IMR-90 (cell line): ENCODE results near the gene SUPT3H. TPM values are rescaled to one million over a fixed set of nuclear protein-coding genes. Genes with fewer than 3 reads are reported as not detected.

Source experiments
- ATAC-seq: fragments of 200-7000 bp; cut with Tn5 transposase; 2 replicates; pipeline ENCODE4 v1.9.1; 2020; ENCODE audit warnings: low read depth, mild to moderate bottlenecking, moderate library complexity
- BruUV-seq: library from RNA; stranded (reverse); fragments of 400-500 nt; replicated peaks from 2 replicates; lab custom pipeline; 2021; lab: Mats Ljungman, UMichigan
- CTCF ChIA-PET: fragments of 300-600 bp; formaldehyde crosslinking; extraction: SDS; loops from one replicate; lab custom pipeline; 2021; ENCODE audit warnings: antibody characterized with exemption; lab: Yijun Ruan, JAX
- POLR2A ChIA-PET: fragments of 300-600 bp; sonication (Branson Sonifier 250); formaldehyde crosslinking; loops from one replicate; lab custom pipeline; 2022; ENCODE audit warnings: antibody characterized with exemption; ENCODE audit not compliant: unreplicated experiment; lab: Charles Lee
- DNase-seq: peaks from one replicate; pipeline ENCODE4 v3.0.0; 2013
- H2AFZ ChIP-seq: replicated peaks from 2 replicates; pipeline ENCODE3; 2013; ENCODE audit warnings: low read length, mild to moderate bottlenecking; ENCODE audit not compliant: poor library complexity
- H2AK5ac ChIP-seq: 2 replicates; pipeline ENCODE4 v1.6.1; 2013; ENCODE audit warnings: low read depth, low read length, inconsistent platforms
- H2AK9ac ChIP-seq: replicated peaks from 2 replicates; pipeline ENCODE3; 2013; ENCODE audit warnings: mild to moderate bottlenecking, low read depth, low read length, moderate library complexity; ENCODE audit not compliant: poor library complexity
- H2BK120ac ChIP-seq: 2 replicates; pipeline ENCODE4 v1.6.1; 2013; ENCODE audit warnings: low read depth, low read length, inconsistent platforms
- H2BK15ac ChIP-seq: 3 replicates; pipeline ENCODE4 v1.6.1; 2013; ENCODE audit warnings: low read depth, low read length, inconsistent platforms
- H2BK20ac ChIP-seq: 2 replicates; pipeline ENCODE4 v1.6.1; 2013; ENCODE audit warnings: low read depth, mild to moderate bottlenecking, inconsistent platforms, low read length, moderate library complexity
- H2BK5ac ChIP-seq: 2 replicates; pipeline ENCODE4 v1.6.1; 2013; ENCODE audit warnings: mild to moderate bottlenecking, low read depth, low read length, inconsistent platforms; ENCODE audit not compliant: poor library complexity, severe bottlenecking
- H3K14ac ChIP-seq: replicated peaks from 2 replicates; pipeline ENCODE4 v1.6.1; 2013; ENCODE audit warnings: low read depth, low read length, inconsistent platforms
- H3K18ac ChIP-seq: 2 replicates; pipeline ENCODE4 v1.6.1; 2013; ENCODE audit warnings: low read depth, low read length, control low read depth
- H3K23ac ChIP-seq: 2 replicates; pipeline ENCODE4 v1.6.1; 2013; ENCODE audit warnings: low read depth, low read length, inconsistent platforms
- H3K27ac ChIP-seq: 2 replicates; pipeline ENCODE4 v1.5.1; 2013; ENCODE audit warnings: mild to moderate bottlenecking, control low read depth, low read length; ENCODE audit not compliant: insufficient read depth
- H3K27me3 ChIP-seq: 2 replicates; pipeline ENCODE4 v1.6.1; 2013; ENCODE audit warnings: low read length; ENCODE audit not compliant: control insufficient read depth, insufficient read depth
- H3K36me3 ChIP-seq: 2 replicates; pipeline ENCODE4 v1.6.1; 2013; ENCODE audit warnings: low read length, mixed read lengths; ENCODE audit not compliant: control insufficient read depth, insufficient read depth
- H3K4ac ChIP-seq: 2 replicates; pipeline ENCODE4 v1.6.1; 2013; ENCODE audit warnings: low read depth, low read length, inconsistent platforms
- H3K4me1 ChIP-seq: 2 replicates; pipeline ENCODE4 v1.6.1; 2013; ENCODE audit warnings: low read length, mixed read lengths; ENCODE audit not compliant: control insufficient read depth, insufficient read depth
- H3K4me2 ChIP-seq: 2 replicates; pipeline ENCODE4 v1.6.1; 2013; ENCODE audit warnings: low read depth, mild to moderate bottlenecking, control low read depth, low read length, moderate library complexity
- H3K4me3 ChIP-seq: 2 replicates; pipeline ENCODE4 v1.5.1; 2013; ENCODE audit warnings: low read depth, mild to moderate bottlenecking, control low read depth, low read length, moderate library complexity; ENCODE audit not compliant: insufficient read depth
- H3K56ac ChIP-seq: 2 replicates; pipeline ENCODE4 v1.6.1; 2013; ENCODE audit warnings: low read length, inconsistent platforms; ENCODE audit not compliant: insufficient read depth; ENCODE audit errors: extremely low read depth
- H3K79me1 ChIP-seq, 2 experiments: 2 replicates each; pipeline ENCODE4 v1.6.1; 2013; ENCODE audit warnings: low read length in 2 of 2, inconsistent platforms in 1 of 2, low read depth in 1 of 2
- H3K9ac ChIP-seq: 2 replicates; pipeline ENCODE4 v1.6.1; 2013; ENCODE audit warnings: low read depth, low read length, control low read depth
- H3K9me1 ChIP-seq: 2 replicates; pipeline ENCODE4 v1.6.1; 2013; ENCODE audit warnings: low read length, inconsistent platforms; ENCODE audit not compliant: insufficient read depth
- H3K9me3 ChIP-seq: 2 replicates; pipeline ENCODE4 v1.6.1; 2013; ENCODE audit warnings: low read length; ENCODE audit not compliant: control insufficient read depth, insufficient read depth
- H4K20me1 ChIP-seq: 2 replicates; pipeline ENCODE4 v1.6.1; 2013; ENCODE audit warnings: low read length, inconsistent platforms; ENCODE audit not compliant: insufficient read depth
- H4K5ac ChIP-seq: 2 replicates; pipeline ENCODE4 v1.6.1; 2013; ENCODE audit warnings: mild to moderate bottlenecking, low read depth, low read length, control low read depth
- H4K8ac ChIP-seq, 2 experiments: 2 replicates each; pipeline ENCODE4 v1.6.1; 2013; ENCODE audit warnings: low read depth in 2 of 2, low read length in 2 of 2, control low read depth in 1 of 2, inconsistent platforms in 1 of 2
- H4K91ac ChIP-seq: 2 replicates; pipeline ENCODE4 v1.6.1; 2013; ENCODE audit warnings: low read depth, low read length, inconsistent platforms; ENCODE audit not compliant: insufficient read depth
- BHLHE40 ChIP-seq: fragments of 150-350 bp; IDR thresholded peaks from 2 replicates; pipeline ENCODE4 v1.6.1; 2016; ENCODE audit warnings: mild to moderate bottlenecking, low read depth, low read length
- CEBPB ChIP-seq: IDR thresholded peaks from 2 replicates; pipeline ENCODE4 v1.6.1; 2012; ENCODE audit warnings: low read depth, low read length, improper control_type of control experiment
- CHD1 ChIP-seq: IDR thresholded peaks from 2 replicates; pipeline ENCODE4 v1.6.1; 2012; ENCODE audit warnings: low read depth, low read length, improper control_type of control experiment
- FOS ChIP-seq: fragments of 150-350 bp; IDR thresholded peaks from 2 replicates; pipeline ENCODE4 v1.6.1; 2016; ENCODE audit warnings: low read depth, low read length
- MAFK ChIP-seq: IDR thresholded peaks from 2 replicates; pipeline ENCODE4 v1.6.1; 2012; ENCODE audit warnings: low read depth, low read length, improper control_type of control experiment
- RAD21 ChIP-seq: IDR thresholded peaks from 2 replicates; pipeline ENCODE4 v1.6.1; 2012; ENCODE audit warnings: low read length, improper control_type of control experiment
- RCOR1 ChIP-seq: IDR thresholded peaks from 2 replicates; pipeline ENCODE4 v1.6.1; 2012; ENCODE audit warnings: mild to moderate bottlenecking, low read length, improper control_type of control experiment; ENCODE audit not compliant: insufficient replicate concordance
- RFX5 ChIP-seq: IDR thresholded peaks from 2 replicates; pipeline ENCODE4 v1.8.0; 2012; ENCODE audit warnings: low read depth, mild to moderate bottlenecking, low read length, moderate library complexity
- SMC3 ChIP-seq: fragments of 150-350 bp; IDR thresholded peaks from 2 replicates; pipeline ENCODE4 v1.6.1; 2016; ENCODE audit warnings: low read depth, mild to moderate bottlenecking, antibody characterized with exemption, low read length, moderate library complexity
- WGBS, 2 experiments: methylation state at CpG; one replicate each; pipeline versions ENCODE4 v1.1.5 to v1.1.7; 2013; ENCODE audit warnings: missing lambda C conversion rate in 2 of 2; ENCODE audit not compliant: insufficient read length in 1 of 2; ENCODE audit errors: extremely low coverage in 2 of 2; 5-methylcytosine and 5-hydroxymethylcytosine counted together
- dilution Hi-C: fragments of 300-500 bp; cut with HindIII; formaldehyde crosslinking; loops from one replicate; pipeline ENCODE4 v1.14.3; 2018; ENCODE audit warnings: low sequenced_read_pairs; ENCODE audit not compliant: unreplicated experiment
- in situ Hi-C: fragments of 300-500 bp; cut with MboI; formaldehyde crosslinking; loops from 3 replicates; pipeline ENCODE4 v1.14.3; 2019; ENCODE audit warnings: low sequenced_read_pairs, inconsistent platforms, mixed read lengths
- intact Hi-C: fragments of 100-400 bp; cut with micrococcal nuclease; formaldehyde crosslinking; loops from 2 replicates; pipeline ENCODE4 v1.10.0; 2022
- polyA plus RNA-seq, 3 experiments: library from polyadenylated mRNA; depleted of rRNA; stranded (reverse); fragments of >200 nt; gene quantifications; 2 replicates each; pipeline ENCODE4 v1.2.3, GENCODE V29; 2012; ENCODE audit warnings: low replicate concordance in 1 of 3
- total RNA-seq: library from RNA; depleted of rRNA; stranded (reverse); fragments of >200 nt; gene quantifications from 2 replicates; pipeline ENCODE4 v1.2.3, GENCODE V29; 2012
- TF ChIP-seq, protein P1 (sequence below): conservative IDR thresholded peaks from 2 replicates; pipeline ENCODE4 v1.5.1; 2012; ENCODE audit warnings: mild to moderate bottlenecking, low read depth, low read length, improper control_type of control experiment
- TF ChIP-seq, protein P2 (sequence below): fragments of 150-350 bp; IDR thresholded peaks from 2 replicates; pipeline ENCODE4 v1.6.1; 2017; ENCODE audit warnings: mild to moderate bottlenecking, antibody characterized with exemption, low read length, low read depth
- TF ChIP-seq, protein P3 (sequence below): fragments of 150-350 bp; IDR thresholded peaks from 2 replicates; pipeline ENCODE4 v1.6.1; 2016; ENCODE audit warnings: low read depth, mild to moderate bottlenecking, low read length, moderate library complexity, borderline replicate concordance

The SUPT3H gene
- total and polyA plus RNA-seq, 2 of the 4 experiments (the other 2 are of a cell fraction): 4.5 to 5.0 TPM

DNA sequence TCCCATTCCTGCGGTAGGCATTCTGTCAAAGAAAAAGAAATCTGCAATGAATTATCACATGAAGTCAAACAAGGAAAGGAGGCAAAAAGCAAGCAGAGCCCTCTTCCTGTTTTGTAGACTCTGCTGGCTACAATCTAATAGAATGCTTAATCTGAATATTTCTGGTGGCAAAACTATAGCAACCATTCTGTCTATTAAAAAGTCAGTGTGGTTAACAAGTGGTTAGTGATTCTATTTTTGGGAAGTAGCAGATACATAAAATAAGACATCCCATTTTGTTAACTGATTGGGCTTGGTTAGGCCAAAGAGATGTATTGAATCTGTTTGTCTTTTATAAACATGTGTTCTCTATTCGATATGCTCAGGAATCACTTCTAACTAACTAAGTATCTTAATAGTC, 547.9 kb downstream of the SUPT3H start:
- no peak overlapping the region for H2BK120ac ChIP-seq
- ATAC-seq: no peak

More for the DNA sequence above, 547.9 kb downstream of the SUPT3H start:
- no peak overlapping the region for H2AK5ac ChIP-seq
- no peak overlapping the region for H3K9ac ChIP-seq
- no peak overlapping the region for H3K14ac ChIP-seq
- H3K23ac ChIP-seq: no peak overlapping the region
- H3K36me3 ChIP-seq: no peaks in the 10 kb centered on the region
- no peak overlapping the region for H2AK9ac ChIP-seq
- no peak overlapping the region for H3K27ac ChIP-seq
- no peaks in the 10 kb centered on the region for H3K4me1 ChIP-seq
- ChIA-PET POLR2A (no interaction called here), CTCF (no interaction called here)
- H3K27me3 ChIP-seq: no peaks in the 10 kb centered on the region
- H2BK5ac ChIP-seq: no peak overlapping the region
- no peaks in the 10 kb centered on the region for H3K9me3 ChIP-seq
- no peak overlapping the region for H3K4ac ChIP-seq
- no peak for DNase-seq
- no peak for TF ChIP-seq BHLHE40
- TF ChIP-seq FOS: no peak
- TF ChIP-seq, protein P1, sequence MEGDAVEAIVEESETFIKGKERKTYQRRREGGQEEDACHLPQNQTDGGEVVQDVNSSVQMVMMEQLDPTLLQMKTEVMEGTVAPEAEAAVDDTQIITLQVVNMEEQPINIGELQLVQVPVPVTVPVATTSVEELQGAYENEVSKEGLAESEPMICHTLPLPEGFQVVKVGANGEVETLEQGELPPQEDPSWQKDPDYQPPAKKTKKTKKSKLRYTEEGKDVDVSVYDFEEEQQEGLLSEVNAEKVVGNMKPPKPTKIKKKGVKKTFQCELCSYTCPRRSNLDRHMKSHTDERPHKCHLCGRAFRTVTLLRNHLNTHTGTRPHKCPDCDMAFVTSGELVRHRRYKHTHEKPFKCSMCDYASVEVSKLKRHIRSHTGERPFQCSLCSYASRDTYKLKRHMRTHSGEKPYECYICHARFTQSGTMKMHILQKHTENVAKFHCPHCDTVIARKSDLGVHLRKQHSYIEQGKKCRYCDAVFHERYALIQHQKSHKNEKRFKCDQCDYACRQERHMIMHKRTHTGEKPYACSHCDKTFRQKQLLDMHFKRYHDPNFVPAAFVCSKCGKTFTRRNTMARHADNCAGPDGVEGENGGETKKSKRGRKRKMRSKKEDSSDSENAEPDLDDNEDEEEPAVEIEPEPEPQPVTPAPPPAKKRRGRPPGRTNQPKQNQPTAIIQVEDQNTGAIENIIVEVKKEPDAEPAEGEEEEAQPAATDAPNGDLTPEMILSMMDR: no peak
- TF ChIP-seq RAD21: no peak
- TF ChIP-seq, protein P2, sequence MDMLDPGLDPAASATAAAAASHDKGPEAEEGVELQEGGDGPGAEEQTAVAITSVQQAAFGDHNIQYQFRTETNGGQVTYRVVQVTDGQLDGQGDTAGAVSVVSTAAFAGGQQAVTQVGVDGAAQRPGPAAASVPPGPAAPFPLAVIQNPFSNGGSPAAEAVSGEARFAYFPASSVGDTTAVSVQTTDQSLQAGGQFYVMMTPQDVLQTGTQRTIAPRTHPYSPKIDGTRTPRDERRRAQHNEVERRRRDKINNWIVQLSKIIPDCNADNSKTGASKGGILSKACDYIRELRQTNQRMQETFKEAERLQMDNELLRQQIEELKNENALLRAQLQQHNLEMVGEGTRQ: no peak
- TF ChIP-seq MAFK: no peak
- no peak for TF ChIP-seq CEBPB
- TF ChIP-seq RFX5: no peak
- no peak for TF ChIP-seq RCOR1
- no peak for TF ChIP-seq CHD1
- no peak for TF ChIP-seq SMC3
- TF ChIP-seq, protein P3, sequence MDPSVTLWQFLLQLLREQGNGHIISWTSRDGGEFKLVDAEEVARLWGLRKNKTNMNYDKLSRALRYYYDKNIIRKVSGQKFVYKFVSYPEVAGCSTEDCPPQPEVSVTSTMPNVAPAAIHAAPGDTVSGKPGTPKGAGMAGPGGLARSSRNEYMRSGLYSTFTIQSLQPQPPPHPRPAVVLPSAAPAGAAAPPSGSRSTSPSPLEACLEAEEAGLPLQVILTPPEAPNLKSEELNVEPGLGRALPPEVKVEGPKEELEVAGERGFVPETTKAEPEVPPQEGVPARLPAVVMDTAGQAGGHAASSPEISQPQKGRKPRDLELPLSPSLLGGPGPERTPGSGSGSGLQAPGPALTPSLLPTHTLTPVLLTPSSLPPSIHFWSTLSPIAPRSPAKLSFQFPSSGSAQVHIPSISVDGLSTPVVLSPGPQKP: no peak
- no peak overlapping the region for H2AFZ ChIP-seq
- WGBS, 2 experiments: no CpG with 5 or more reads among the region's 2 CpGs
- no peak overlapping the region for H4K8ac ChIP-seq
- H3K18ac ChIP-seq: no peak overlapping the region
- dilution Hi-C loops: no loop called here
- H3K4me2 ChIP-seq: no peak overlapping the region
- no TSS peak for BruUV-seq
- H4K91ac ChIP-seq: no peak overlapping the region
- H2BK20ac ChIP-seq: no peak overlapping the region
- no peak overlapping the region for H4K5ac ChIP-seq
- no peak overlapping the region for H3K56ac ChIP-seq
- no peak overlapping the region for H3K4me3 ChIP-seq
- H3K9me1 ChIP-seq: no peaks in the 10 kb centered on the region
- in situ Hi-C loops: no loop called here
- H4K20me1 ChIP-seq: no peaks in the 10 kb centered on the region
- intact Hi-C loops: no loop called here
- no peak overlapping the region for H2BK15ac ChIP-seq
- no peaks in the 10 kb centered on the region for H3K79me1 ChIP-seq
